ENCODE results near the gene OVOL1. TPM values are rescaled to one million over a fixed set of nuclear protein-coding genes. Genes with fewer than 3 reads are reported as not detected.

OVOL1 gene
- total and polyA plus RNA-seq, 4 donors, result 0.28 to 3.9 TPM; not detected in 2

- DNase-seq (no peak), ATAC-seq (ENCODE audit: low FRiP score) (no peak)
- no peaks in the 10 kb centered on the region for H3K36me3 ChIP-seq (ENCODE audit: control insufficient read depth in 1 of 2, insufficient read depth in 2 of 2, low read length in 1 of 2)
- no peaks in the 10 kb centered on the region for H3K4me1 ChIP-seq (ENCODE audit: control insufficient read depth in 1 of 2, insufficient read depth in 2 of 2, low read length in 2 of 2)
- no peaks in the 10 kb centered on the region for H3K9me3 ChIP-seq (ENCODE audit: control insufficient read depth, low read length)
- WGBS, 2 donors, result 57 to 66% methylated on average over 16 of the region's 16 CpGs
- no peak overlapping the region for H3K27ac ChIP-seq (ENCODE audit: low read depth in 1 of 2, low read length in 2 of 2)
- H3K4me3 ChIP-seq (ENCODE audit: low read length in 2 of 2), result no peak overlapping the region
- no peaks in the 10 kb centered on the region for H3K27me3 ChIP-seq (ENCODE audit: control insufficient read depth in 1 of 2, insufficient read depth in 2 of 2, low read length in 1 of 2)
- intact Hi-C loops (cut with DNase I), result no loop called here
Measured at GRCh38 chr11:65793144-65793581, 6.3 kb downstream of the OVOL1 start.

GRCh38 chr11:65793625-65794400 lies 7.0 kb downstream of the OVOL1 start:
- H3K4me3 ChIP-seq (ENCODE audit: low read length in 2 of 2), result no peak overlapping the region
- ATAC-seq (ENCODE audit: low FRiP score), result no peak

GRCh38 chr11:65794570-65795510 lies 8.0 kb downstream of the OVOL1 start:
- Histone ChIP-seq H3K4me1 (ENCODE audit: control insufficient read depth in 1 of 2, insufficient read depth in 2 of 2, low read length in 2 of 2) (no peaks in the 10 kb centered on the region), H3K4me3 (ENCODE audit: low read length in 2 of 2) (no peak overlapping the region), H3K9me3 (ENCODE audit: control insufficient read depth, low read length) (no peaks in the 10 kb centered on the region), H3K27ac (ENCODE audit: low read depth in 1 of 2, low read length in 2 of 2) (no peak overlapping the region), H3K36me3 (ENCODE audit: control insufficient read depth in 1 of 2, insufficient read depth in 2 of 2, low read length in 1 of 2) (no peaks in the 10 kb centered on the region), H3K27me3 (ENCODE audit: control insufficient read depth in 1 of 2, insufficient read depth in 2 of 2, low read length in 1 of 2) (no peaks in the 10 kb centered on the region)
- intact Hi-C loops (cut with DNase I), result no loop called here
- WGBS, 2 donors, result 92 to 94% methylated on average over 42 of the region's 42 CpGs
- ATAC-seq (ENCODE audit: low FRiP score) (no peak), DNase-seq (no peak)

More at GRCh38 chr11:65793625-65794400, 7.0 kb downstream of the OVOL1 start:
- no peak for DNase-seq
- Histone ChIP-seq H3K27me3 (ENCODE audit: control insufficient read depth in 1 of 2, insufficient read depth in 2 of 2, low read length in 1 of 2) (no peaks in the 10 kb centered on the region), H3K36me3 (ENCODE audit: control insufficient read depth in 1 of 2, insufficient read depth in 2 of 2, low read length in 1 of 2) (no peaks in the 10 kb centered on the region), H3K27ac (ENCODE audit: low read depth in 1 of 2, low read length in 2 of 2) (no peak overlapping the region), H3K9me3 (ENCODE audit: control insufficient read depth, low read length) (no peaks in the 10 kb centered on the region), H3K4me1 (ENCODE audit: control insufficient read depth in 1 of 2, insufficient read depth in 2 of 2, low read length in 2 of 2) (no peaks in the 10 kb centered on the region)
- WGBS, 2 donors, result 89 to 95% methylated on average over 28 to 29 of the region's 29 CpGs
- intact Hi-C loops (cut with DNase I), result no loop called here

GRCh38 chr11:65796726-65797601 lies 10.1 kb downstream of the OVOL1 start:
- ATAC-seq (ENCODE audit: low FRiP score) (no peak), DNase-seq (no peak)
- H3K9me3 ChIP-seq (ENCODE audit: control insufficient read depth, low read length), result no peaks in the 10 kb centered on the region
- no peaks in the 10 kb centered on the region for H3K4me1 ChIP-seq (ENCODE audit: control insufficient read depth in 1 of 2, insufficient read depth in 2 of 2, low read length in 2 of 2)
- no peak overlapping the region for H3K27ac ChIP-seq (ENCODE audit: low read depth in 1 of 2, low read length in 2 of 2)
- no peak overlapping the region for H3K4me3 ChIP-seq (ENCODE audit: low read length in 2 of 2)
- intact Hi-C loops (cut with DNase I), result no loop called here
- WGBS, 2 donors, result 74 to 80% methylated on average over 15 of the region's 15 CpGs
- no peaks in the 10 kb centered on the region for H3K27me3 ChIP-seq (ENCODE audit: control insufficient read depth in 1 of 2, insufficient read depth in 2 of 2, low read length in 1 of 2)
- H3K36me3 ChIP-seq (ENCODE audit: control insufficient read depth in 1 of 2, insufficient read depth in 2 of 2, low read length in 1 of 2), result no peaks in the 10 kb centered on the region

GRCh38 chr11:65797711-65798110 lies 10.8 kb downstream of the OVOL1 start:
- no peaks in the 10 kb centered on the region for H3K27me3 ChIP-seq (ENCODE audit: control insufficient read depth in 1 of 2, insufficient read depth in 2 of 2, low read length in 1 of 2)
- WGBS, 2 donors, result 86 to 87% methylated on average over 13 of the region's 13 CpGs
- H3K9me3 ChIP-seq (ENCODE audit: control insufficient read depth, low read length), result no peaks in the 10 kb centered on the region
- DNase-seq (no peak), ATAC-seq (ENCODE audit: low FRiP score) (no peak)
- no peaks in the 10 kb centered on the region for H3K4me1 ChIP-seq (ENCODE audit: control insufficient read depth in 1 of 2, insufficient read depth in 2 of 2, low read length in 2 of 2)
- intact Hi-C loops (cut with DNase I), result no loop called here
- H3K36me3 ChIP-seq (ENCODE audit: control insufficient read depth in 1 of 2, insufficient read depth in 2 of 2, low read length in 1 of 2), result no peaks in the 10 kb centered on the region
- no peak overlapping the region for H3K4me3 ChIP-seq (ENCODE audit: low read length in 2 of 2)
- H3K27ac ChIP-seq (ENCODE audit: low read depth in 1 of 2, low read length in 2 of 2), result no peak overlapping the region

GRCh38 chr11:65798882-65799281 lies 12.0 kb downstream of the OVOL1 start:
- no peak overlapping the region for H3K4me3 ChIP-seq (ENCODE audit: low read length in 2 of 2)
- H3K27me3 ChIP-seq (ENCODE audit: control insufficient read depth in 1 of 2, insufficient read depth in 2 of 2, low read length in 1 of 2), result no peaks in the 10 kb centered on the region
- H3K9me3 ChIP-seq (ENCODE audit: control insufficient read depth, low read length), result no peaks in the 10 kb centered on the region
- no peak overlapping the region for H3K27ac ChIP-seq (ENCODE audit: low read depth in 1 of 2, low read length in 2 of 2)
- DNase-seq (no peak), ATAC-seq (ENCODE audit: low FRiP score) (no peak)
- H3K36me3 ChIP-seq (ENCODE audit: control insufficient read depth in 1 of 2, insufficient read depth in 2 of 2, low read length in 1 of 2), result no peaks in the 10 kb centered on the region
- intact Hi-C loops (cut with DNase I), result no loop called here
- no peaks in the 10 kb centered on the region for H3K4me1 ChIP-seq (ENCODE audit: control insufficient read depth in 1 of 2, insufficient read depth in 2 of 2, low read length in 2 of 2)
- 84 to 89% methylated on average over 8 of the region's 8 CpGs for WGBS, 2 donors

- no peaks in the 10 kb centered on the region for H3K4me1 ChIP-seq (ENCODE audit: control insufficient read depth in 1 of 2, insufficient read depth in 2 of 2, low read length in 2 of 2)
- no peak overlapping the region for H3K4me3 ChIP-seq (ENCODE audit: low read length in 2 of 2)
- no peak for DNase-seq
- intact Hi-C loops (cut with DNase I), result no loop called here
- 75 to 81% methylated on average over 16 to 18 of the region's 18 CpGs for WGBS, 2 donors
- H3K9me3 ChIP-seq (ENCODE audit: control insufficient read depth, low read length), result no peaks in the 10 kb centered on the region
- H3K27ac ChIP-seq (ENCODE audit: low read depth in 1 of 2, low read length in 2 of 2), result no peak overlapping the region
- no peaks in the 10 kb centered on the region for H3K27me3 ChIP-seq (ENCODE audit: control insufficient read depth in 1 of 2, insufficient read depth in 2 of 2, low read length in 1 of 2)
- no peak for ATAC-seq (ENCODE audit: low FRiP score)
- H3K36me3 ChIP-seq (ENCODE audit: control insufficient read depth in 1 of 2, insufficient read depth in 2 of 2, low read length in 1 of 2), result no peaks in the 10 kb centered on the region
Measured at GRCh38 chr11:65801153-65801987, 14.5 kb downstream of the OVOL1 start.

Measured in aorta (tissue), 5 donors.